ENCODE measurements around the gene UBR1. TPM values are rescaled to one million over a fixed set of nuclear protein-coding genes. Genes with fewer than 3 reads are reported as not detected.

The UBR1 gene
- total and polyA plus RNA-seq, 10 of the 15 experiments (the other 5 are each of a cell fraction or from before 2014, with no cell fraction given): 4.5 to 27.5 (median 16.7) TPM

DNA sequence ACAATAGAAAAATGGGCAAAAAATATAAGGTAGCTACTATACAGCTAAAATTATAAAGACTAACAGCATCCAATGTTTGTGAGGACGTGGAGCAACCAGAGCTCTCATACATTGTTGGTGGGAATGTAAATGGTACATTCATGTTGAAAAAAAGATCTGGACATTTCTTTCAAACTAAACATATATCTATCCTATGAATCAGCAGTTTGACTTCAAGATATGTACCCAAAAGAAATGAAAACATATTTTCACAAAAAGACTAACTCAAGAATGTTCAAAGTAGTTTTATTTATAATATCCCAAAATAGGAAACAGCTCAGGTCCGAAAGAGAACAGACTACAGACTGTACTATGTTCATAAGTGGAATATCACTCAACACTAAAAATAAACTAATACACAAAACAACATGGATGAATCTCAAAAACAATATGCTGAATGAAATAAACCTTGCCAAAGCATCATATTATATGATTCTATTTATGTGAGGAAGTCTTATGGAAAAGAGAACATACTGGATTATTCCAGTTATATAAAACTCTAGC lies 176.5 kb downstream of the UBR1 start:
- CTCF ChIA-PET: interaction anchor here (0.9 to 2.9 kb wide), 4 partner anchors 14 to 226 kb away, joined by 4 to 12 read pairs (median 6); no protein-coding TSS in a partner anchor
- 48% methylated on average over 2 of the region's 2 CpGs for WGBS (ENCODE audit: insufficient coverage, insufficient replicate concordance, low lambda C conversion rate, missing lambda C conversion rate)

More for the DNA sequence above, 176.5 kb downstream of the UBR1 start:
- no peak for TF ChIP-seq EED (IDR thresholded peaks at IDR 0.05; ENCODE audit: low read depth)
- no peak for TF ChIP-seq RAD51 (IDR thresholded peaks at IDR 0.05)
- TF ChIP-seq E4F1 (IDR thresholded peaks at IDR 0.05; ENCODE audit: borderline replicate concordance, partially characterized antibody): no peak
- no peak for TF ChIP-seq MEF2A (IDR thresholded peaks at IDR 0.05; ENCODE audit: insufficient read depth, low read depth, low read length)
- TF ChIP-seq ZBTB4 (CRISPR knock-in tag; IDR thresholded peaks at IDR 0.05): no peak
- no peak for DNase-seq (ENCODE audit: low read depth, low spot score)
- H3K36me3 ChIP-seq (ENCODE audit: control insufficient read depth in 2 of 2, insufficient read depth in 2 of 2, low read length in 1 of 2): no peaks in the 10 kb centered on the region
- H3K9ac ChIP-seq (ENCODE audit: control insufficient read depth, insufficient read depth, low read length): no peak overlapping the region
- BruUV-seq (replicated peaks): no TSS peak
- no peaks in the 10 kb centered on the region for H3K79me2 ChIP-seq (ENCODE audit: control insufficient read depth, insufficient read depth, low read length)
- no peaks in the 10 kb centered on the region for H3K4me1 ChIP-seq (ENCODE audit: control insufficient read depth, insufficient read depth, low read length)
- ChIA-PET RAD21 (ENCODE audit: unreplicated experiment) (interaction anchor here (1.4 to 2.0 kb wide), 2 partner anchors 10 to 128 kb away, joined by 4 to 6 read pairs; no protein-coding TSS in a partner anchor), POLR2A (interaction anchor here (0.5 kb wide), 1 partner anchor 376 kb away, joined by 3 read pairs; no protein-coding TSS in a partner anchor), SMC1A (ENCODE audit: uncharacterized antibody, unreplicated experiment) (interaction anchor here (0.6 to 0.9 kb wide), 4 partner anchors 45 to 187 kb away, joined by 3 to 4 read pairs (median 3); no protein-coding TSS in a partner anchor)
- H4K20me1 ChIP-seq (ENCODE audit: control insufficient read depth, insufficient read depth): no peaks in the 10 kb centered on the region
- intact Hi-C loops (cut with micrococcal nuclease; ENCODE audit: unreplicated experiment) (loop anchor here (10.0 kb wide), 1 partner anchor 195 kb away; the partner anchor contains the start of gene CDAN1), in situ Hi-C loops (cut with MboI) (loop anchor here (10.0 kb wide), 1 partner anchor 225 kb away; no protein-coding TSS in a partner anchor)
- no peak for ATAC-seq
- no peaks in the 10 kb centered on the region for H3K9me3 ChIP-seq (replicated peaks; ENCODE audit: control insufficient read depth, insufficient read depth, low read length)
- H3K4me3 ChIP-seq: no peak overlapping the region
- H3K4me2 ChIP-seq (ENCODE audit: control insufficient read depth, insufficient read depth): no peak overlapping the region
- H2AFZ ChIP-seq (ENCODE audit: control insufficient read depth, low read depth, low read length): no peak overlapping the region
- H3K27me3 ChIP-seq (replicated peaks in 1 of 2; ENCODE audit: control insufficient read depth in 2 of 2, insufficient read depth in 2 of 2, low read length in 1 of 2): no peaks in the 10 kb centered on the region
- no peak for FAIRE-seq
- no peak overlapping the region for H3K27ac ChIP-seq (ENCODE audit: control insufficient read depth, insufficient read depth)

Data from GM12878 (cell line).